Kidney epithelial cell (primary cell): ENCODE data around the gene MOB3C. TPM values are rescaled to one million over a fixed set of nuclear protein-coding genes. Genes with fewer than 3 reads are reported as not detected.

Experiments used
- DNase-seq: peaks from one replicate; pipeline ENCODE4 v3.0.0-alpha.2; 2010; ENCODE audit warnings: low read depth
- H3K27me3 ChIP-seq: 2 replicates; pipeline ENCODE4 v1.6.0; 2011; ENCODE audit warnings: low read length; ENCODE audit not compliant: control insufficient read depth, insufficient read depth
- H3K36me3 ChIP-seq: 2 replicates; pipeline ENCODE4 v1.5.1; 2011; ENCODE audit warnings: low read length; ENCODE audit not compliant: control insufficient read depth, insufficient read depth
- H3K4me3 ChIP-seq: 2 replicates; pipeline ENCODE4 v1.5.1; 2011; ENCODE audit warnings: low read depth, mild to moderate bottlenecking, control low read depth, low read length
- CTCF ChIP-seq: IDR thresholded peaks from 2 replicates; pipeline ENCODE4 v1.5.1; 2011; ENCODE audit warnings: mild to moderate bottlenecking, moderate library complexity, low read length, control low read depth, inconsistent platforms; ENCODE audit not compliant: insufficient read depth, poor library complexity, severe bottlenecking
- total RNA-seq: library from RNA; depleted of rRNA; stranded (reverse); fragments of >200 nt; gene quantifications from 2 replicates; pipeline ENCODE4 v1.2.3, GENCODE V29; 2015

The MOB3C gene
- total RNA-seq, 1 donor from 2014 or later, result 9.0 TPM

- H3K27me3 ChIP-seq, result no peaks in the 10 kb centered on the region
- H3K36me3 ChIP-seq, result no peaks in the 10 kb centered on the region
- TF ChIP-seq CTCF, result no peak
- H3K4me3 ChIP-seq, result no peak overlapping the region
- DNase-seq, result no peak
Measured at GRCh38 chr1:46613661-46614603, 2.7 kb downstream of the MOB3C start.

GRCh38 chr1:46612937-46613660 is 3.5 kb downstream of the MOB3C start:
- no peak for DNase-seq
- no peaks in the 10 kb centered on the region for H3K27me3 ChIP-seq
- H3K4me3 ChIP-seq, result no peak overlapping the region
- TF ChIP-seq CTCF, result no peak
- H3K36me3 ChIP-seq, result no peaks in the 10 kb centered on the region

GRCh38 chr1:46611691-46612221 is 4.9 kb downstream of the MOB3C start:
- DNase-seq, result peak; percentile 58
- Histone ChIP-seq H3K27me3 (no peaks in the 10 kb centered on the region), H3K4me3 (no peak overlapping the region), H3K36me3 (no peaks in the 10 kb centered on the region)
- TF ChIP-seq CTCF, result no peak

- no peak for DNase-seq
- no peak for TF ChIP-seq CTCF
- no peaks in the 10 kb centered on the region for H3K27me3 ChIP-seq
- no peak overlapping the region for H3K4me3 ChIP-seq
- H3K36me3 ChIP-seq, result no peaks in the 10 kb centered on the region
Measured at GRCh38 chr1:46607345-46608130, 9.1 kb downstream of the MOB3C start.

DNA sequence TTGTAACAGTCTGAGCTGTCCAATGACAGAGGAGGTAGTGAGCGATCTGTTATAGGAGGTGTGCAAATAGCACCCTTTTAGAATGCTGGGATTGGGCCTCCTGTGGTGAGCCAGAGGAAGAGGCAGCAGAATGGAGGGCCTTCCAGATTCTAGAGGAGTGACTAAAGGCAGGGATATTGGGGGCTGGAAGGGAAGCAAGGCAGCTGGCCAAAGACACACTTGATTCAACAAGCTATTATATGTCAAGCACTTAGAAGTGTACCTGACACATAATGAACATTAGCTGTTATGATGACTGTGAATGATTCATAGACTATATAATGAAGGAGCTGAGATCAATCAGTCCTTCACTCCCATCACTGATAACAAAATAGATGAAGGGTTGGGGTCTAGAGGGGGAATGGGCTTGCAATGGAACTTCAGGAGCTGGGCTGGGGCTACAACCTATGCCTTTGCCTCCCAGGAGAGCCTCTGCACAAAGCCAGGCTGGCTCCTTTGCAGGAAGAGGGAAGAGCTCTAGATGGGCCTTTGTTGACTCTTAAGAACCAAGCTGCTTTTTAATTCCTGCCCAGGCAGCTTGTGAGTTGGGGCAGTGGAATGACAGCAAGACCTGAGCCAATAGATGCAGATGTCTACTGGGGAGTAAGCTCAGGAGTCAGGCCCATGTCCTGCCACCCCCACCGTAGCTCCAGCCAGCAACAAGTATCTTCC is 10.2 kb downstream of the MOB3C start:
- TF ChIP-seq CTCF, result no peak
- Histone ChIP-seq H3K27me3 (no peaks in the 10 kb centered on the region), H3K36me3 (no peaks in the 10 kb centered on the region), H3K4me3 (no peak overlapping the region)
- DNase-seq, result no peak
